ENCODE results near the gene LRRC8D.
"Not testable (repeated sequence)": the region's sequence is repeated elsewhere in the genome, so short reads cannot be mapped to it uniquely, and the experiment has no call there.

Gene LRRC8D

GRCh38 chr1:89975540-89976125 is 154.8 kb downstream of the LRRC8D start:
- no peak overlapping the region for H3K4me3 ChIP-seq (ENCODE audit: low read depth, low read length)
- TF ChIP-seq CTCF (IDR thresholded peaks at IDR 0.05; ENCODE audit: low read depth, low read length) = no peak

GRCh38 chr1:89978755-89979154 is 157.9 kb downstream of the LRRC8D start:
- no peak for TF ChIP-seq CTCF (IDR thresholded peaks at IDR 0.05; ENCODE audit: low read depth, low read length)
- H3K4me3 ChIP-seq (ENCODE audit: low read depth, low read length) = no peak overlapping the region

GRCh38 chr1:89980605-89981004 is 159.8 kb downstream of the LRRC8D start:
- TF ChIP-seq CTCF (IDR thresholded peaks at IDR 0.05; ENCODE audit: low read depth, low read length) = no peak
- H3K4me3 ChIP-seq (ENCODE audit: low read depth, low read length) = no peak overlapping the region

- not testable (repeated sequence) for H3K4me3 ChIP-seq (ENCODE audit: low read depth, low read length)
Measured at GRCh38 chr1:89982846-89983245, 162.0 kb downstream of the LRRC8D start.

GRCh38 chr1:89984564-89985116 is 163.8 kb downstream of the LRRC8D start:
- not testable (repeated sequence) for H3K4me3 ChIP-seq (ENCODE audit: low read depth, low read length)

GRCh38 chr1:89986020-89986419 is 165.2 kb downstream of the LRRC8D start:
- TF ChIP-seq CTCF (IDR thresholded peaks at IDR 0.05; ENCODE audit: low read depth, low read length) = no peak
- H3K4me3 ChIP-seq (ENCODE audit: low read depth, low read length) = no peak overlapping the region
